Thyroid gland (tissue), 4 donors: ENCODE measurements around the gene TRIP4.

Experiments used
- POLR2A ChIP-seq, 2 donors: fragments of 450-650 bp; IDR thresholded peaks; one replicate each; pipeline ENCODE4 v1.6.1; 2017; ENCODE audit warnings: antibody characterized with exemption in 2 of 2, mild to moderate bottlenecking in 2 of 2, moderate library complexity in 1 of 2
- TF ChIP-seq, protein P1 (sequence below), 6 experiments: fragments of 200-600 bp in 3 of 6; fragments of 450-650 bp in 3 of 6; sonication (generic) in 3 of 6; IDR thresholded peaks; one replicate each; pipeline ENCODE4 v1.5.1; 2016 to 2019; ENCODE audit warnings: antibody characterized with exemption in 6 of 6, mild to moderate bottlenecking in 2 of 6, inconsistent platforms in 1 of 6, moderate library complexity in 1 of 6

GRCh38 chr15:64437982-64438381 is 50.3 kb downstream of the TRIP4 start:
- TF ChIP-seq POLR2A (IDR thresholded peaks at IDR 0.05) = no peak
- TF ChIP-seq, protein P1, sequence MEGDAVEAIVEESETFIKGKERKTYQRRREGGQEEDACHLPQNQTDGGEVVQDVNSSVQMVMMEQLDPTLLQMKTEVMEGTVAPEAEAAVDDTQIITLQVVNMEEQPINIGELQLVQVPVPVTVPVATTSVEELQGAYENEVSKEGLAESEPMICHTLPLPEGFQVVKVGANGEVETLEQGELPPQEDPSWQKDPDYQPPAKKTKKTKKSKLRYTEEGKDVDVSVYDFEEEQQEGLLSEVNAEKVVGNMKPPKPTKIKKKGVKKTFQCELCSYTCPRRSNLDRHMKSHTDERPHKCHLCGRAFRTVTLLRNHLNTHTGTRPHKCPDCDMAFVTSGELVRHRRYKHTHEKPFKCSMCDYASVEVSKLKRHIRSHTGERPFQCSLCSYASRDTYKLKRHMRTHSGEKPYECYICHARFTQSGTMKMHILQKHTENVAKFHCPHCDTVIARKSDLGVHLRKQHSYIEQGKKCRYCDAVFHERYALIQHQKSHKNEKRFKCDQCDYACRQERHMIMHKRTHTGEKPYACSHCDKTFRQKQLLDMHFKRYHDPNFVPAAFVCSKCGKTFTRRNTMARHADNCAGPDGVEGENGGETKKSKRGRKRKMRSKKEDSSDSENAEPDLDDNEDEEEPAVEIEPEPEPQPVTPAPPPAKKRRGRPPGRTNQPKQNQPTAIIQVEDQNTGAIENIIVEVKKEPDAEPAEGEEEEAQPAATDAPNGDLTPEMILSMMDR (IDR thresholded peaks at IDR 0.05) = no peak
